CD4-positive, alpha-beta T cell treated with Interleukin-21 for 1 hour (primary cell): ENCODE measurements around the gene CCDC85C.

ENCODE experiments used
- DNase-seq: peaks from one replicate; pipeline ENCODE4 v3.0.0-alpha.2; 2020

CCDC85C gene

GRCh38 chr14:99519931-99520421, 84.0 kb downstream of the CCDC85C start:
- DNase-seq, result no peak

DNA sequence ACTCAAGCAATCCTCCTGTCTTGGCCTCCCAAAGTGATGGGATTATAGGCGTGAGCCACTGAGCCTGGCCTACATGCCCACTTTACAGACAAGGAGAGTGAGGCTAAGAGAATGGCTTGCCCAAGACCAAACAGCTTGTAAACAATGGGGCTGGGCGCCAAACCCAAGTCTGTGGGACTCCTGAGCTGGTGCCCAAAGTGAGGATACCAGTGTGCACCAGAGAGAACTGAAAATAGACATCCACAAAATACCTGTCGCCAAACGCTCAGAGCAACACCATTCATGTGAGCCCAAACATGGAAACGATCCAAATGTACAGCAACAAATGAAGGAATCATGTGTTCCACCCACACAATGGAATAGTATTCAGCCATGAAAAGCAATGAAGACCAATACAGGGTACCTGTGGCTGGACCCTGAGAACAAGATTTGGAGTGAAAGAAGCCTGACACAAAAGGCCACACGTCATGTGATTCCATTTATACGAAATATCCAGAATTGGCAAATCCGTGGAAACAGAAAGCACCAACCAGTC, 84.6 kb downstream of the CCDC85C start:
- DNase-seq, result no peak

DNA sequence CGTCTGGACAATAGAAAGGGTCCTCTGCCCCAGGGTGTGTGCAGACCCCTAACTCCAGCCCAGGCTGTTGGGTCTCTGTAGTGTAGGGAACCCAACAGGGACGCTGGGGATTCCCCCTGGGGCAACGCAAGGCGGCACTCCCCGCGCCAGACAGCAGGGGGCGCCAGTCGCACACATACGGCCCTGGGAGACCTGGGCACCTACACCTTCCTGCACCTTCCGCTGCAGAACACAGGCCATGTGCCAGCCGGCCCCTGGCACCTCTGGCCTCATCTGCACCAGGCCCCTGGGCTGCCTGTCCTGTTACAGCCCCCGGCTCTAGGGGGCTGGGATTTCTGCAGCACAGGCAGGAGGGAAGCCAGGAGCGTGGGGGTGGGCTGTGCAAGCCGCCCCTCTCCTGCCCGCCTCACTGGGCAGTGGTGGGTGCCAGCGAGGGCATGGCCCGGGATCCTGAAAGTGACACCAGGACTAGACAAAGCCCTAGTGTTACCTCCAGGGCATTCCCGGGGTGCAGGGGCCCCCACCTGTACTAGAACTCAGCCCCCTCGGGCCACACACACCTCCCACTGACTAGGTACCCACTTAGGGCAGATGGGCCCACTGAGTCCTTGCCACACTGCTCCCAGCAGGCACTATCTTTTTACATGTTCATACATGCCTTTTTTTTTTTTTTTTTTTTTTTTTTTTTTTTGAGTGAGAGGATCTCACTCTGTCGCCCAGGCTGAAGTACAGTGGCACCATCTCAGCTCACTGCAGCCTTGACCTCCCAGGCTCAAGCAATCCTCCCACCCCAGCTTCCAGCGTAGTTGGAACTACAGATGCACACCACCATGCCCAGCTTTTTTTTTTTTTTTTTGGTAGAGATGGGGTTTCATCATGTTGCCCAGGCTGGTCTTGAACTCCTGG, 85.3 kb downstream of the CCDC85C start:
- DNase-seq, result peak; percentile 83

GRCh38 chr14:99517643-99518381, 86.2 kb downstream of the CCDC85C start:
- no peak for DNase-seq

DNA sequence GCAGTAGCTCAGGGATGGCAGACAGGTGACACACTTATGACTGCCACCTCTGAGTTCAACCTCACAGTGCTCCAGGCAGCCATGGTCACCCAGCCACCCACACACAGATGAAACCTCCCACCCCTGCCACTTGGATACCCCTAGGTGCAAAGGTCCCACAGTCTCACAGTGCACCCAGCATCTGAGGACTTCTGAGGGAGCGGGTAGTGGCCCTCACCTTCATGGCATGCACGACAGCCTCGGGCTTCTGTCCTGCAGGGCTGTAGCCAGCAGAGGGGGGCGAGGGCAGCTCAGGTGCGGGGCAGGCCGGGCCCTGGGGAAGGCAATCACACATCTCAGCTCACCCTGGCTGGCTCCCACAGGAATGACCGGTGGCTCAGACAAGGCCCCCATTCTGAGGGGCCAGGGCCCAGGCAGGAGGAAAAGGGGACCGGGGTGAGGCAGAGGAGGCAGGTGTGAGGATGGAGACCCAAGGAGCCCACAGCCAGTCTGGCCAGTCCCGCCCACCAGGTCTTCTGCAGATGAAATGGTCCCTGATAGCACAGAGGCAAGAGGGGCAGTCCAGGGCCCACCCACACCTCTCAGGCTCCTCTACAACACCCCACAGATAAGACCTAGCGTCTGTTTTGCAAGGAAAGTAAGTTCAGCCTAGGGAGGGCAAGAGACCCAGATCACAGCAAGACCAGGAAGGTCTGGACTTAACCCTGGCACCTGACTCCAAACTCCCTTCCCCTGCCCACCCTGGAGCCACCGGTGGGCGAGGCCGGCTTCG, 87.0 kb downstream of the CCDC85C start:
- DNase-seq, result no peak

DNA sequence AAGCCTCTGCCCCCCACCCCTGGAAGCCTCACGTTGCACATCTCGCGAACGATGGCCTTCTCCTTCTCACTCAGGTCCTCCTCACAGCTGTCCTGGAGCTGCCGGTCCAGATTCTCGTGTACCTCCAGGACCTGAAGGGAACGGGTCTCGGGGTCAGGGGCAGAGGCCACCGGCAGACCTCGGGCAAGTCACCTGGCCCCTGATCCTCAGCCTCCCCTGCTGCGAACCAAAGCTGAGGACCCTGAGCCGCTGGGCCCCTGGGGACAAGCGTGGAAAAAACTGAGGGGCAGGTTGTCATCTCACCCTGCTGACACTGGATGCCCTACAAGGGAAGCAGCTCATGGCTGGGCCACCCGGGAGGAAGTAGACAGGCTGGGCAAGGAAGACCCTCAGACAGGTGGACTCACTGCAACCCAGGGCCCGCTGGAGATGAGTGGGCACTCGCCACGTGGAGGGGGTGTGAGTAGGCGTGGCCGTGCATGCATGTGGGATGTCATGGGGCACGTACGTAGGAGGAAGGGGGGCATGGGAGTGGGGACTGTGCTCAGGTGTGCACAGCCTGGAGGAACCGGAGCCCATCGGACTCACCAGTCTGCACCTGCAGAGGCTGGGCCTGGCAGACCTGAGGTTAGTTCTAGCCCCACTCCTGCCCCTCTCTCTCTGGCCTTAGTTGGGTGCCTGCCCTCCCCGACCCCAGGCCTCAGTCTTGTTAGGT, 87.7 kb downstream of the CCDC85C start:
- no peak for DNase-seq

DNA sequence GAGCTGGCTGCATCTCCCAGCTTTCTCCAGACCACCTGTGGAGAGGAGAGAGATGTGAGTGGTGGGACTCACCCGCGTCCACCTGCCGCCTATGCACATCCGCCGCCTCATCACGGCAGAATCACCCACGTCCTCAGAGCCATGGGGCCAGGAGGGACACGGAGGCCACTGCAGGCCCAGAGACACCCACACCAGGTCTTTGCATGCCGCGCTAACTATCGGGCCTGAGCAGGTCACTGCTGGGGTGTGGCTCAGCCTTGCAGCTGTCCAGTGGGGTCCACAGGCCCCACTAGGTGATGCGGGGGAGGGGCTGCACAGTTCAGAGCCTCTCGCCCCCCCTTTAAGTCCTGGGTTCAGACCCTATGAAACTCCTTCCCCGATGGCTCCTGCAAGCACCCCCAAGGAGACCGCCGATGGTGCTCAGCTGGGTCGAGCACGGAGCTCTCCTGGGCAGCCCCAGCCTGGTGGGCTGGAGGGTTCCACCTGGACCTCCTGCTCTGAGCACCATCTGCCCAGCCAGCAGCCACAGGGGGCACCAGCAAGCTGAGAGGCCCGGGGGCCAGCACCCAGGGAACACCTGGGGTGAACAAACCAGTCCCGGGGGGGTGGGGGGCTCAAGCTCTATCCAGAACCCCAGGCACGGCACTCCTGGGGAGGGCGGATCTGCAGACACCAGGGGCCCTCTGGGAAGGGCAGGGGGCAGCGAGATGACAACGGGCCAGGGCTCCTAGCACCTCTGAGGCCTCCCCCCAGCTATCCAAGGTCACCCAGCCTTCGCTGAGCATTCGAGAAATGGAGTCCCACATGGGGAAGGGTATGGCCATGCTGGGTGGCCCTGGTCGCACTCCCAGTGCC, 88.5 kb downstream of the CCDC85C start:
- no peak for DNase-seq

GRCh38 chr14:99514552-99515300, 89.3 kb downstream of the CCDC85C start:
- no peak for DNase-seq

- DNase-seq, result no peak
Measured at GRCh38 chr14:99513946-99514551, 90.0 kb downstream of the CCDC85C start.

DNA sequence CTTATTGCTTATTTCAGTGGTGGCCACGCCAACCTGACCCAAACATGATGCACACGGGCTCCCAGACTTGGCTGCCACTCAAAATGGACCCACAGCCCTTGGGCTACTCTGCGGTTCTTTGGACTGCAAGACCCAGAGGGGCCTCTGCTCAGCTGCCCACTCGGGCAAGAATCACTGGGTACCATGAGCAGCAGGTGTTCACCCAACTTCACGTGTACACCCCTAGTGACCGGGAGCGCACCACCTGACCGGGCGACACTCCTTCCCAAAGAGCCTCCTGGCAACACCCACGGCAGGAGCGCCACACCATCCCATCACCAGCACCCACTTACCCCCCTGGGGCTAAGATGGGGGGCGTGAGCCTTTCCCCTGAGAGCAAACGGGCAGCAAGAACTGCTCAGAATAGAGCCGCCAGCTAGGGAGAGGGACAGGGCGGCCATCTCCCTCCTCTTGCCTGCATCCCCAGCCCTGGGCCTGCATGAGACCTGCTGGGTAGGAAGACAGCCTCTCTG, 90.8 kb downstream of the CCDC85C start:
- no peak for DNase-seq

- no peak for DNase-seq
Measured at GRCh38 chr14:99512571-99513182, 91.3 kb downstream of the CCDC85C start.

DNA sequence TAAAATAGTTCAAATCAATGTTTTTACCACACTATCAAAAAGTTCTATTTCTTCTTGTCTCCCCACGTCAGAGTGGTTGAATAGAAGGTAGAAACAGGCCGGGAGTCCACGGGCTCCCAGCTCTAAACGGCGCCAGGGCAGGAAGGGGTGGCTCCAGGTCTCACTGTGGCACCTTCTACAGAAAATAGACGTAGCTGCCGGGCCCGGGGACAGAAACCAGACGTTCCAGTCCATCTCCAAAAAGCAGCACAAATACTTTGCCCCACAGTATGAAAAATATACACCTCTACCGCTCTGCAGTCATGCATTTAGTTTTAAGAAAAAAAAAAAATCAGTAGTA, 91.9 kb downstream of the CCDC85C start:
- DNase-seq, result no peak

GRCh38 chr14:99511421-99512109, 92.4 kb downstream of the CCDC85C start:
- DNase-seq, result no peak

DNA sequence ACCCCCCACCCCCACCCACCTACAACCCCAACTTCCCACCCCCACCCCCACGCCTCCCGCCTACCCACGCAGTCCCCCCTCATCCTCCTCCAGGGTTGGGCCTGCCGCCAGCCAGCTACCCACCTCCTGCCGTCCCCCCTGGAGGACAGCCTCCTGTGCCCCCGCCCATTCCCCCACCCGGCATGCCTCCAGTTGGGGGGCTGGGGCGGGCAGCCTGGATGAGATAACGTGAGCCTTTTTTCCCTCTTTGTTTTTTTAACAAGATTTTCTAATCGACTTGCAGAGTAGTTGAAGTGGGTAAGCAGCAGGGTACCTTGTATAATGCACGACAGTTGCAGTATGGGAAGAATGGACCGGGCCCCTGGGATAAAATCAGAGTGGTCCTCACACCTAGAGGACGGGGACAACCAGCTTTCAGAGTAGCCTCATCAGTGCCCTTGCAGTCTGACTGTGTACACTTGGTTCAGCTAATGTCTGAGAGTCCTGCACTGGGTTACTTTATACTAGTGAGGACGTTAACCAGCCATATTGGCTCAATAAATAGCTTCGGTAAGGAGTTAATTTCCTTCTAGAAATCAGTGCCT, 93.4 kb downstream of the CCDC85C start:
- no peak for DNase-seq

DNA sequence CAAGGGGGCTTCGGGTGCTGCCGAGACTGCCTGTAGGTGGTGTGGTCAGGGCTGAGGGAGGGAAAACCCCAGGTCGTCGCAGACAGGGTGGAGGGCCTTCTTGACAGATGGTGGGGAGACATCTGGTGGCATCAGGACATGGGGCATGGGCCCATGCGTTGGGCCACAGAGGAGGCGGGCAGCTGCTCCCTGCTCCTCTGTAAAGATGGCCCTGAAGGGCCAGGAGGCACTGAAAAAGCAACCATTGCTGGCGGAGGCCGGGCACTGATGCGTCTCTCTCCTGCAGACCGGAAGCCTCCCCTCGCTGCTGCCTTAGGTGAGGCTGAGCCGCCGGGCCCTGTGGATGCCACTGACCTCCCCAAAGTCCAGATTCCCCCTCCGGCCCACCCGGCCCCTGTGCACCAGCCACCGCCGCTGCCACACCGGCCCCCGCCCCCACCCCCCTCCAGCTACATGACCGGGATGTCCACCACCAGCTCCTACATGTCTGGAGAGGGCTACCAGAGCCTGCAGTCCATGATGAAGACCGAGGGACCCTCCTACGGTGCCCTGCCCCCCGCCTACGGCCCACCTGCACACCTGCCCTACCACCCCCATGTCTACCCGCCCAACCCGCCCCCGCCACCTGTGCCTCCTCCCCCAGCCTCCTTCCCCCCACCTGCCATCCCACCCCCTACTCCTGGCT, 94.0 kb downstream of the CCDC85C start:
- DNase-seq, result no peak

DNA sequence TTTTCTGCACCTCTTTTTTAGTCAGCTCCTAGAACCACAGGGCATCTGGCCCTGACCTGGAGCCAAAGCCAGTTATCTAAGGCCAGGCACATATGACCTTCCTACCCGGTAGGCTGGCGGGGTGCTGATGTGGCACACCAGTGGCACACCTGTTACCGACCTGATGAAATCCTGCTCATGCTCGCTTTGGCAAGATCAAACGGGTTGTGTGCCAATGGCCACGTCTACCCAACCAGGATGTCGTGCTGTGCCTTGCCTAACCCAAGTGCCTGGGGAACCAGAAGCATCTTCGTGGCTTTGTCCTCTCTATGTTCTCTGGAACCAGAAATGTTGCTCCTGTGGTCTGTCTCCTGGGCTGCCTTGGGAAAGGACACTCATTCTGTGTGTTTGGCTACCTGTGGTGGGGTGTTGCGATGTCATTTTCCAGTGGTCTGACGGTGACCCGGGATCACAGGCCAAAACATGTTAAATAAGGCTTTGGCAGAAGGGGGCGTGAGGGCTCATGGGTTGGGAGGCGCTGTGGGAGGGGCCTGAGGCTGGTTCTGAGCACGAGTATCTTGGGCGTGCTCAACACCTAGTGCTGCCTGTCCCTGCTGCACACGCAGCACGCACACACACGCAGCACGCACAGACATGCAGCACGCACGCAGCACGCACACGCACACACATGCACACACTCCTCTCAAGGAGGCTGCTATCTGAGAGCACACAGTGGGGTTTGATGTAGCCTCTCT, 94.9 kb downstream of the CCDC85C start:
- no peak for DNase-seq
